NCI-H146 treated with DMSO at 0.1 percent for 48 hours (cell line): ENCODE data around the gene HSPA14.
"Not testable (repeated sequence)": the region's sequence is repeated elsewhere in the genome, so short reads cannot be mapped to it uniquely, and the experiment has no call there.

ENCODE experiments used
- DNase-seq: peaks from one replicate; lab custom pipeline; 2025; ENCODE audit not compliant: unreplicated experiment; lab: John Stamatoyannopoulos, UW

The HSPA14 gene, protein sequence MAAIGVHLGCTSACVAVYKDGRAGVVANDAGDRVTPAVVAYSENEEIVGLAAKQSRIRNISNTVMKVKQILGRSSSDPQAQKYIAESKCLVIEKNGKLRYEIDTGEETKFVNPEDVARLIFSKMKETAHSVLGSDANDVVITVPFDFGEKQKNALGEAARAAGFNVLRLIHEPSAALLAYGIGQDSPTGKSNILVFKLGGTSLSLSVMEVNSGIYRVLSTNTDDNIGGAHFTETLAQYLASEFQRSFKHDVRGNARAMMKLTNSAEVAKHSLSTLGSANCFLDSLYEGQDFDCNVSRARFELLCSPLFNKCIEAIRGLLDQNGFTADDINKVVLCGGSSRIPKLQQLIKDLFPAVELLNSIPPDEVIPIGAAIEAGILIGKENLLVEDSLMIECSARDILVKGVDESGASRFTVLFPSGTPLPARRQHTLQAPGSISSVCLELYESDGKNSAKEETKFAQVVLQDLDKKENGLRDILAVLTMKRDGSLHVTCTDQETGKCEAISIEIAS

DNA sequence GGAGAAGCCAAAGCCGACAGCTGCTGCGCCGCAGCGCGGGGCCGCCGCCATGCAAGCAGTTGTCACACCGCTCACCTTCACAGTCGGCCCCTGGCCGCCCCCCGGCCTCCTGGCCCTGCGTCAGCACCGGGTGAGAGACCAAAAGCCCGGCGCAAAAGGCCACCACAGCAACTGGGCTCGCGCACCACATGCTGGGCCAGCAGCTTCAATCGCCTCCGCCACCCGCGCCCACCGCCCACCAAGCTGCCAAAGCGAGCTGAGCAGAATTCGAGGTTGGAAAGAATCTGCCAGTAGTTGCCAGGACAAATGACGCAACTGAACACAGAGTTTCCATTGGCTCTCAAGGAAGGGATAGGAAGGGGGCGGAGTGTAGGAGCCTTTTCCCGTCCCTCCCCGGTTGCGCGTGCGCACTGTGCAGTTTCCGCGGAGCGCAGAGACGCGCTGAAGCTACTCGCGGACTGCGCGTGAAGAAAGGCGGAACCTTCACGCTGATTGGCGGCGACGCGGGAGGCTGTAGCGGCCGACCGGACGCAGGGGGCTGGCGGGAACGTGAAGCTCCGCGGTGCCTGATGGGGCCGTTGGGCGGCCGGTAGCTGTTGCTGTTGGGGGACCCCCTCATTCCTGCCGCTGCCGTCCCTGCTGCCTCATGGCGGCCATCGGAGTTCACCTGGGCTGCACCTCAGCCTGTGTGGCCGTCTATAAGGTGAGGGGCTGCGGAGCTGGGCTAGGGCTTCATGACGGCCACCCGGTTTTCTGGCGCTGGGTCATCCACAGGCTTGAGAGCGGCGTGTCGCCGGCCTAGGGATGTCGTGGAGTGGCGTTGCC lies at the start of gene HSPA14, which contains the start of the genes CDNF and MSANTD7:
Gene HSPA14 (plus strand): TSS at position 550 of the 825 bp plus-strand sequence. CDS start 97 bp downstream, at position 647.
Gene CDNF (minus strand): TSS at position 281 of the 825 bp plus-strand sequence. CDS start 91 bp downstream, at position 190.
Gene MSANTD7 (plus strand): TSS at position 550 of the 825 bp plus-strand sequence. CDS start 3,979 bp downstream, outside the sequence.
- DNase-seq, result peak; percentile 99

DNA sequence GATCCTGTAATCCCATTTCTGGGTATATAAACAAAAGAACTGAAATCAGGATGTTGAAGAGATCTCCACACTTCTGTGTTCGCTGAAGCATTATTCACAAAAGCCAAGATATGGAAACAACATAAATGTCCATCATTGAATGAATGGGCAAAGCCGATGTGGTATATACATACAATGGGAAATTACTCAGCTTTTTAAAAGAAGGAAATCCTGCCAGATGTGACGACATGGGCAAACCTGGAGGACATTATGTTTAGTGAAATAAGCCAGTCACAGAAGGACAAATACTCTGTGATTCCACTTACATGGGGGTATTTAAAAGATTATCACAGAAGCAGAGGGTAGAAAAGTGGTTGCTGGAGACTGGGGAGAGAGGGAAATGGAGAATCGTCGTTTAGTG lies 39.5 kb upstream of the HSPA14 start:
- DNase-seq, result no peak

DNA sequence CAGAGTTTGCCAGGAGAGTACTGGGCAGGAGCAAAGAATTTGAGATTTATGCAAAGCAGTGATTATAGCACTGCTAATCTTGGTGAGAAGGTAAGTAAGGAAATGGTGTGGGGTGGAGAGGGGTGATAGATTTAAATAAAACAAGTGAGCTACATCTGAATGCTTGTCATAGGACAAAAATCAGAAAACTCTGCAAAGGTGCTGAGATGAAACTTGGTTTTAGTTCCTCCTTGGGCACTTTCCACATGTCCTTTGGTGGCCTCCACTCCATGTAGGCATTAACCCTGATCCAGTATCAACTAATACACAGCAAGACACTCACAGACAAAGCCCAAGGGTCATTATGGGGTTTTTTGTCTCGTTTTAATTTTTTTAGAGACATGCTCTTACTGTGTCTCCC lies 37.7 kb upstream of the HSPA14 start:
- DNase-seq, result no peak

DNA sequence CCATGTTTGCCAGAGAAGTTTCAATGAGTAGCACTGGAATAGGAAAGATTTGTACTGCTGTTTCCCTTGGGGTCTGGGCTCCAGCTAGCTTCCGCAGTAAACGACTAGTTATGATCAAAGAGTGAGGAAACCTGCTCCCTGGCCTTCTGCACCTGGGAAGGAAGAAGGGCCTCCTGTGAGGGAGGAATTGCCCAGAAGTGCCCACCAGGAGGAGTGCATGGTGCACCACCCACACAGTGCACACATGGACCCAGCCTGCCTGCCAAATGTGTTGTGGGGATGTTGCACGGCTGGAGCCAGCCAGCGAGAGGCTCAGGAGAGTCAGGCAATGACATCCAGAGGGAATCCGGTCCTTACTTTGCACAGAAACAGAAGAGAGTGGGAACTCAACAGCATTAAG lies 36.4 kb upstream of the HSPA14 start:
- no peak for DNase-seq

DNA sequence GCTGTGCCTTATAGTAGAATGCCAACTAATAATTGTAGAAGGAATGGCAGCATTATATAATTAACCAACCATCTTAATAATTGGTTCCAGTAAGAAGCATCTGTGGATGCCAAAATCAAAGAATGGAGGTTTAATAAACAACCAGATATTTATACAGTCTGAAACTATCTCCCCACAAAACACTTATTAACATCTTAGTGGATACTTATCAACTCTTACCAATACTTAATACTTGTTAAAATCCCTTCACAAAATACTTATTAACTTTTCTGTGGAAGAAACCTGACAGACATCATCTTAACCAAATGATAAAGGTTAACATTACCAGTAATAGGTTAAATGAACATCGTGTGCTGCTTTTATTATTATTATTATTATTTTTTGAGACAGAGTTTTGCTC lies 34.3 kb upstream of the HSPA14 start:
- no peak for DNase-seq

DNA sequence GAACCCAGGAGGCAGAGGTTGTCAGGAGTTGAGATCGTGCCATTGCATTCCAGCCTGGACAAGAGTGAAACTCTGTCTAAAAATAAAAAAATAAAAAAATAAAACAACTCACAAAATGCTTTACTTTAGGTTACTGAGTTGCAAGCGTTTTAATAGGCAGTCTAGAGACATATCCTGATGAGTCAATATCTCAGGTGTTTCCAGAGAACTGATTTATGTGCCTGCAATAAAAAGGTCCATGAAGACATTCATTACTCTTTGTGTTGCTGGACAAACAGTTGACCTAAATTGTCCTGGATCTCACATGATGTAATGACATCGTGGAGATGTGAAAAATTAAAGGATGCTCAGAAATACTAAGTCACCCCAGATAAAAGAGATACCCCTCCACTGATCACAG lies 31.8 kb upstream of the HSPA14 start:
- DNase-seq, result no peak

DNA sequence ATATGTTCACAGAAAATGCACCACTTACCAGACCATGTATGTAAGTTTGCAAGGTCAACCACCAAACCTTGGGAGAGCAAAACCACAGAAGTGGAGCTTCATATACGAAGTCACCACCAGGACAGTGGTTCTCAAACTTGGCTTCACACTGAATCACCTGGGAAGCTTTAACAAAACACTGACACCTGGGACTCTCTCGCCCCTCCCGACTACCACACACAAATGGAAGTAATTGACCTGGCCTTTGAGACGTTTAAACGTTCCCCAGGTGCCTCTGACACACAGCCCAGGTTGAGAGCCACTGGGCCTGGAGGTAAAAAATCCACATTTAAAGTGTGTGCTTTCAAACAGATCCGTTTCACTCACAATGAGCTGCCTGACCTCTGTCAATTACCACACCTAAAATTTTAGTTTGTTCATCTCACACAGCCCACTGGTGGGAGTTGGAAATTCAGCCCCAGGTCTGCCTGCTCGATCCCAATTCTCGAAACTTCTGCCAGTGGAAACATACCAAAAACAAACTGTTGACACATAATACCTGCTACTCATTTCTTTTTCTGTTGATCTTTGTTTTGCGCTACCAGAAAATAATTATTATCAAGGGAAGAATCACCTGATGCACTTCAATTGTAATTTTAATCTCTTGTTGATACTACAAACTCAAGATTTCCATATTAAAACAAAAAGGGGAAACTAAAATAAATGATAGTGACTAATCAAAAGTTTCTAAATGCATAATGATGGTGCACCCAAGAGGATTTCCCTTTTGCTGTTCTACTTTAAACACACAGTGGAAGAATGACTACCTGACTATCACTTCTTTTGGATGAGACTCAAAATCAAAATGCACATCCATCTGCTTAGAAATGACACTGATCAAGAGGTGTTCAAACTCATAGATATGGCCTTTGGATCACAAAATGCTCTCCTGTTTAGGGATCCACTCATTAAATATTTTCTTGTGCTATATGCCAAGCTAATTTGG lies 26.8 kb upstream of the HSPA14 start:
- peak; percentile 72 for DNase-seq

DNA sequence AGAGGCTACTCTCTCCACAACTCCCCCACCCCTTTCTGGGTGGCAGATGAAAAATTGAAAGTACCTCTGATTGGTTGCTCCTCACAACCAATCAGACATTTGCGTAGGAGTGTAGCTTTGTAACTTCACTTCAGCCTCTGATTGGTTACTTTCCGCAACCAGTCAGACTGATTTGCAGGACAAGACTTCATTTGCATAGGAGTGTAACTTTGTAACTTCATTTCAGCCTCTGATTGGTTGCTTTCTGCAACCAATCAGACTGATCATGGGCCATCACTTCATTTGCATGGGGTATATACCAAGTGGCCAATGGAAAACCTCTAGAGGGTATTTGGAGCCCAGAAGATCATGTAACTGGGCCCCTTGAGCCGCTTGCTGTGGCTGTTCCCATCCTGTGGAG lies 25.8 kb upstream of the HSPA14 start:
- no peak for DNase-seq

DNA sequence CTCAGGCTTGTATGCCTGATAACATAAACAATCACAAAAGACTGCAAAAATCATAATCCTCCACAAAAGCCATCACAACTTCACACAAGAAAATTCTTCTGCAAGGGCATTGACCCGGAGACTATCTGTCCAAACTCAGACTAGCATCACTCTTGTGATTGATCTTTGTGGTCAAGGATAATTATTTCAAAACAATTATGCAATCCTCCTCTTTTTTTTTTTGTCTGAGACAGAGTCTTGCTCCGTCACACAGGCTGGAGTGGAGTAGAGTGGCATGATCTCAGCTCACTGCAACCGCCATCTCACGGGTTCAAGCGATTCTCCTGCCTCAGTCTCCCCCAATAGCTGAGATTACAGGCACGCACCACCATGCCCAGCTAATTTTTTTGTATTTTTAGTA lies 22.4 kb upstream of the HSPA14 start:
- DNase-seq, result no peak

DNA sequence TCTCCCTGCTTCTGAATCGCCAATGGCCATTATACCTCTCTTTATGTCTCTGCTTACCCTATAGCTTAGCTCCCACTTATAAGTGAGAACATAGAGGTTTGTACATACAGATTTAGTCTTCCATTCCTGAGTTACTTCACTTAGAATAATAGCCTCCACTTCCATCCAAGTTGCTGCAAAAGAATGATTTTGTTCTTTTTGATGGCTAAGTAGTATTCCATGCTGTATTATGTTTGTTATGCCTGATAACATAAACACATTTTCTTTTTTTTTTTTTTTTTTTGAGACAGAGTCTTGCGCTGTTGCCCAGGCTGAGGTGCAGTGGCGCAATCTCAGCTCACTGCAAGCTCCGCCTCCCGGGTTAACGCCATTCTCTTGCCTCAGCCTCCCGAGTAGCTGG lies 21.4 kb upstream of the HSPA14 start:
- not testable (repeated sequence) for DNase-seq

DNA sequence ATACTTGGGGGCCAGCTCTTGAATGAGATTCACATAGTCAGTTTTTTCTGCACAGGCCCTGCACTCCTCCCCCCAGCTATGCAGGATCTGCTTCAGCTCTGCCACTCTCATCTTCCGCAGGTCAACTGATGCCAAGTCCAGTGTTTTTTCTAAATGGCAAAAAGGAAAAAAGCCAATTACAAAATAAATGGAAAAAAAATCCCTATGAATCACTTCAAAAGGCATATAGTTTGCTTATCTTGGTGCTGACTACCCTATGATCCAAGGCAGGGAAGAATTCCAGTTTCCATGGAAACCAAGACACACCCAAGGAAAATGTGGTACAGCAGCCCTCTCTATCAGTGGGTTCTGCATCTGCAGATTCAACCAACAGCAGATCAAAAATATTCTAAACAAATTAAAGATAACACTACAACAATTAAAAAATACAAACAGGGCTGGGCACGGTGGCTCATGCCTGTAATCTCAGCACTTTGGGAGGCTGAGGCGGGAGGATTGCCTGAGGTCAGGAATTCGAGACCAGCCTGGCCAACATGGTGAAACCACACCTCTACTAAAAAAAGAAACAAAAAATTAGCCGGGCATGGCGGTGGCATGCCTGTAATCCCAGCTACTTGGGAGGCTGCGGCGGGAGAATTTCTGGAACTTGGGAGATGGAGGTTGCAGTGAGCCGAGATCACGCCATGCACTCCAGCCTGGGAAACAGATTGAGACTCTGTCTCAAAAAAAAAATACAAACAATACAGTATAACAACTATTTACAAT lies 17.9 kb upstream of the HSPA14 start:
- DNase-seq, result no peak

DNA sequence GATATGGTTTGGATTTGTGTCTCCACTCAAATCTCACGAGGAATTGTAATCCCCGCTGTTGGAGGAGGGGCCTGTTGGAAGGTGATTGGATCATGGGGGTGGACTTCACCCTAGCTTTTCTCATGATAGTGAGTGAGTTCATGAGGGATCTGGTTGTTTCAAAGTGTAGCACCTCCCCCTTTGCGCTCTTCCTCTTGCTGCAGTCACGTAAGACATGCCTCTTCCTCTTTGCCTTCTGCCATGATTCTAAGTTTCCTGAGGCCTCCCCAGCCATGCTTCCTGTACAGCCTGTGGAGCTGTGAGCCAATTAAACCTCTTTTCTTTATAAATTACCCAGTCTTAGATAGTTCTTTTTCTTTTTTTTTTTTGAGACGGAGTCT lies 17.3 kb upstream of the HSPA14 start:
- DNase-seq, result no peak

DNA sequence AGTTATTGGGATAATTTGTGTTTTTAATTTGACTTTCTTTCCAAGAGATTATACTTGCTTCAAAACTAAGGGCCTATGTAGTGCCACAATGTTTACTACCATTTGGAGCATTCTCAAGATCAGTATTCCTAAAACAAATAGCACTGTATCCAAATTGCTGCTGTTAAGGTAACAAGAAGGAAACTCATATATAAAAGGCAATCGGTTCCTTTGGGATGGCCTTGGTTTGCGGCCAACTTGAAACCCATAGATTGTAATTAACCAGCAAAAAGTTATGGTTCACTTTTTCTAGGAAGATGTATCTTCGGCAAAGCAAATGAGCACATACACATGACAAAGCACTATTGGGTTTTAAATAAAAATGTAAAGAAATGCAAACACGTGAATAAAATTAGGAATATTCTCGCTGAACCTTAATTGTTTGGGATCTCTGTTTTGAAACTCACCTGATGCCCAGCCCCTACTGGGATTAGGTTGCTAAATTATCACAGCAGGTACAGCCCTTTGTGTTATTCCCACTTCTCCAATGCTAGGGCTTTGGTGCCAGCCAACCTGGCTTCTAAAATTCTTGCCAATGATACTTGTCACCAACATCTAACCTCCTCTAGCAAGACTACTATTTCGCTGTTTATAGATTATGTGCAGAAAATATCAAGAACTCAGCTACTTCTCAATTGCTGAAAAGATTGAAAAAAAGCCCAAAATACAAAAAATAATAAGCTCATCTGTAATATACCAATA lies 16.3 kb upstream of the HSPA14 start:
- no peak for DNase-seq

DNA sequence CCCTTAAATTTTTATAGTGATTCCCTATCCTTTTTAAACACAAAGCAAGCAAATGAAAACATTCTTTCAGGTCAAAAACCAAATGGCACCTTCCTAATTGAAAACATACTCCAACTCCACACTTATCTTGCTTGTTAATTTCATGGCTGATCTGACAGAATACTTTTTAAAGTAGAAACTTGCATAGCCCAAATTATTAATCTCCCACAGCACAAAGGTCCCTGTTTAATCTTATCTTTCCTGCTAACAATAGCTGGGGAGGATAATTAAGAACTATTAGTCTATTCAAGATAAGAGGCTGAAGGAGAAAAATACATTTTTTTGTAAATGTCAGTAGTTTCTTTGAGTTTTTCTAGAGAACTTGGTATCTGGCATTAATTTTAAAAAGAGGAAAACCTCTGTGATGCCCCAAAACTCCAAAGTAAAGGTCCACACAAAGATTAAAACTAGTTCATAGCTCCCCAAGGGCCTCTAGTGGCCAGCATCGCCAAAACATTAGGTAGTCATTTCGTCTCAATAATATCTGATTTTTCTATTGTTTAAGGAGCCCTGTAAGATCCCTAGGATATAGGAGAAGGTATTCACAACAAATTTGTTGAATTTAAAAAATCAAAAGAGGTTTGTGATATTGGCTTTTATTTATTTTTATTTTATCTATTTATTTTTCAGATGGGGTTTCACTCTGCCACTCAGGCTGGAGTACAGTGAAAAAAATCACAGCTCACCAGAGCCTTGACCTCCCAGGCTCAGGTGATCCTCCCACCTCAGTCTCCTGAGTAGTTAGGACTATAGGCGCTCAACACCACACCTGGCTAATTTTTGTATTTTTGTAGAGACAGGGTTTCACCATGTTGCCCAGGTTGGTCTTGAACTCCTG lies 15.0 kb upstream of the HSPA14 start:
- peak; percentile 59 for DNase-seq

DNA sequence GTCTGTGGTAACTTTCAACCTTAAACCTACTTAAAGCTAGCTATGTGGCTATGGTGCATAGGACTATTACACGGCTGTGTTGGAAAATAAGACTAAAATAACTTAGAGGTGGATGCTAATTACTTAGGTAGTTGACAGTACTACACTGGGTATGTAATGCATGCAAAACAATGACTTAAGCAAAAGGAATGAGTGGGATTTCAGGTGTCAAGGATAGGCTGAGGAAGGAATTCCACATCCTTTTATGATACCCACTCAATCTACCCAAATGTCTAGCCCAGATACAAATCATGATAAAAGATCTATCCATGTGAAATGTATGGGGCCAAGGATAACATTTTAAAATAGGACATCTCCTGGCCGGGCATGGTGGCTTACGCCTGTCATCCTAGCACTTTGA lies 14.1 kb upstream of the HSPA14 start:
- no peak for DNase-seq

DNA sequence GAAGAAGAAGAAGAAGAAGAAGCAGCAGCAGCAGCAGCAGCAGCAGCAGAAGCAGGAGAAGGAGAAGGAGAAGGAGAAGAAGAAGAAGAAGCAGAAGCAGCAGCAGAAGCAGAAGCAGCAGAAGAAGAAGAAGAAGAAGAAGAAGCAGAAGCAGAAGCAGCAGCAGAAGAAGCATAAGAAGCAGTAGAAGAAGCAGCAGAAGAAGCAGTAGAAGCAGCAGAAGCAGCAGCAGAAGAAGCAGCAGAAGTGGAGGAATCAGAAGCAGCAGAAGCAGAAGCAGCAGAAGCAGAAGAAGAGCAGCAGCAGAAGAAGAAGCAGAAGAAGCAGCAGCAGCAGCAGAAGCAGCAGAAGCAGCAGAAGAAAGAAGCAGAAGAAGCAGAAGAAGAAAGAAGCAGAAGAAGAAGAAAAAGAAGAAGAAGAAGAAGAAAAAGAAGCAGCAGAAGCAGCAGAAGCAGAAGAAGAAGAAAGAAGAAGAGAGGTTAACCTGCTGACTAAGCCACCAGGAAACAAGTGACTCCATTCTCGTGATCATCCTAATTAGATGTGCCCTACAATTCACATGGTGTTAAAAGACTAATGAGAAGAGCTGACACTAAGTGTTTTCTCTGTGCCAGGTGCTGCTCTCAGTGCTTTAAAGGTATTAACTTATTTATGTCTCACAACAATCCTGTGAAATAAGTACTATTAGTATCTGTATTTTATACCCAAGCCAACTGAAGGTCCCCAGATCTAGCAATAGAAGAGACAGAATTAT lies 11.9 kb upstream of the HSPA14 start:
- no peak for DNase-seq

DNA sequence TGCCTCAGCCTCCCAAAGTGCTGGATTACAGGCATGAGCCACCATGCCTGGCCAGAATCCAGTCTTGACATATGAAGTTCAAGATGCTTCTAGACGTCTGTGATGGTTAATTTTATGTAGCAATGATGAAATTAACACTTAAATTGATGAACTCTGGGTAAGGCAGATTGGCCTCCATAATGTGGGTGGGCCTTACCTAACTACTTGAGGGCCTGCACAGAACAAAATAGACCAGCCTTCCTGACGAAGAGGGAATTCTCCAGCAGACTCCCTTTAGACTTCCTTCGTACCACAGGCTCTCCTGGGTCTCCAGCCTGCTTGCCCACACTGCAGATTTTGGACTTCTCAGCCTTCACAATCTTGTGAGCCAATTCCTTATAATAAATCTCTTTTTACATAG lies 5.0 kb upstream of the HSPA14 start:
- no peak for DNase-seq
